ENCODE data around the gene KLHL41. TPM values are rescaled to one million over a fixed set of nuclear protein-coding genes. Genes with fewer than 3 reads are reported as not detected.
"Not testable (repeated sequence)": the region's sequence is repeated elsewhere in the genome, so short reads cannot be mapped to it uniquely, and the experiment has no call there.

KLHL41 gene
- total RNA-seq, 1 donor from 2014 or later: 2.2 TPM

DNA sequence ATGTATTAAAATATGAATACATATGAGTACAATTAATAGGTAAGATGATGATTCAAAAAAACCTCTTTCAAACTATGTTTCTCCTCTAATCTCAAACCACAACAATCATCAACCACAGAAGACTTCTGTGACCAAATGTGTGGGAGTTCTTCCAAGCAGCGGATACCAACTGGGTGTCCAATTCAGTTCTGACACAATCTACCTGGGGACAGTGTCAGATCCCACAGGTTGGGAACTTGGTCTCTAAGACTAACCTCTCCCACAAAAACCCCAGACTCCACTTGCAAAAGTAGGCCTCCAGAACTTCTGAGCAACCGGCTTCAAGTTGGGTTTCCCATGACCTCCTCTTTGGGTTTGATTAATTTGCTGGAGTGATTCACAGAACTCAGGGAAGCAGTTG is 37.3 kb downstream of the KLHL41 start:
- Mint-ChIP-seq H3K9me3 (ENCODE audit: low read depth) (no peaks in the 10 kb centered on the region), H3K27me3 (ENCODE audit: low read depth) (no peaks in the 10 kb centered on the region), H3K27ac (ENCODE audit: unreplicated experiment) (no peak overlapping the region), H3K4me1 (ENCODE audit: low read depth) (no peaks in the 10 kb centered on the region), H3K4me3 (ENCODE audit: unreplicated experiment) (no peak overlapping the region), H3K36me3 (ENCODE audit: low read depth) (peaks cover 9% of the 10 kb centered on the region)
- no peak for TF ChIP-seq CTCF (IDR thresholded peaks at IDR 0.05)
- no peak for DNase-seq (ENCODE audit: low spot score)

DNA sequence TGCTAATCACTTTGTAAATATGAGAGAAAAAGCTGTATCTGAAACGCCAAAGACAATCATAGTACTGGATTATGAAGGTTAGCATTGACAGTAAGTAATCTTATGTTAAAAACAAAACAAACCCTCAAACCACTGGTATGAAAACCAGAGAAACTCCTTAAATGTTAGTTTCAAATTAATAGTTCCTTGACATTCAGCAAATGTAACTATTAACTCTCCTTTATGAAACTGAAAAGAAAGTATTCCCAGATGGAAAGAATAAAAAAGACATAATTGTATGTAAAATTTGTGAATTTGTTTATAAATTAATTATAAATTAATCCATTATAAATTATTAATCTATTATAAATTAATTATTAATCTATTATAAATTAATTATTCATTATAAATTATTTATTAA is 51.9 kb downstream of the KLHL41 start:
- Mint-ChIP-seq H3K4me3 (ENCODE audit: unreplicated experiment) (no peak overlapping the region), H3K36me3 (ENCODE audit: low read depth) (peaks cover 5% of the 10 kb centered on the region), H3K27me3 (ENCODE audit: low read depth) (no peaks in the 10 kb centered on the region), H3K4me1 (ENCODE audit: low read depth) (no peaks in the 10 kb centered on the region), H3K9me3 (ENCODE audit: low read depth) (no peaks in the 10 kb centered on the region), H3K27ac (ENCODE audit: unreplicated experiment) (no peak overlapping the region)
- no peak for TF ChIP-seq CTCF (IDR thresholded peaks at IDR 0.05)
- DNase-seq (ENCODE audit: low spot score): no peak

DNA sequence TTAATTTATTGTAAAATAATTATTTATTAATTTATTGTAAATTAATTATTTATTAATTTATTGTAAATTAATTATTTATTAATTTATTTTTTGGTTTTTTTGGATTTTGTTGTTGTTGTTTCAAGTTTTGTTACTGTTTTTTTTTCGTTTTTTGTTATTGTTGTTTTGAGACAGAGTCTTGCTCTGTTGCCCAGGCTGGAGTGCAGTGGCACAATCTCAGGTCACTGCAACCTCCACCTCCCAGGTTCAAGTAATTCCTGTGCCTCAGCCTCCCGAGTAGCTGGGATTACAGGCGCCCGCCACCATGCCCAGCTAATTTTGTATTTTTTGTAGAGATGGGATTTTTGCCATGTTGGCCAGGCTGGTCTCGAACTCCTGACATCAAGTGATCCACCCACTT is 52.6 kb downstream of the KLHL41 start:
- H3K27ac Mint-ChIP-seq (ENCODE audit: unreplicated experiment); H3K27me3 Mint-ChIP-seq (ENCODE audit: low read depth); DNase-seq (ENCODE audit: low spot score); H3K4me3 Mint-ChIP-seq (ENCODE audit: unreplicated experiment); H3K36me3 Mint-ChIP-seq (ENCODE audit: low read depth); H3K4me1 Mint-ChIP-seq (ENCODE audit: low read depth); H3K9me3 Mint-ChIP-seq (ENCODE audit: low read depth): not testable (repeated sequence)

- Mint-ChIP-seq H3K27me3 (ENCODE audit: low read depth) (no peaks in the 10 kb centered on the region), H3K27ac (ENCODE audit: unreplicated experiment) (no peak overlapping the region), H3K4me1 (ENCODE audit: low read depth) (no peaks in the 10 kb centered on the region), H3K36me3 (ENCODE audit: low read depth) (peaks cover 5% of the 10 kb centered on the region), H3K4me3 (ENCODE audit: unreplicated experiment) (no peak overlapping the region), H3K9me3 (ENCODE audit: low read depth) (no peaks in the 10 kb centered on the region)
- TF ChIP-seq CTCF (IDR thresholded peaks at IDR 0.05): no peak
- no peak for DNase-seq (ENCODE audit: low spot score)
These were observed 53.0 kb downstream of the KLHL41 start for GRCh38 chr2:169562519-169562918.

GRCh38 chr2:169565686-169566085 is 56.2 kb downstream of the KLHL41 start:
- H3K27me3 Mint-ChIP-seq (ENCODE audit: low read depth): no peaks in the 10 kb centered on the region
- H3K9me3 Mint-ChIP-seq (ENCODE audit: low read depth): no peaks in the 10 kb centered on the region
- H3K36me3 Mint-ChIP-seq (ENCODE audit: low read depth): peaks cover 3% of the 10 kb centered on the region
- H3K4me3 Mint-ChIP-seq (ENCODE audit: unreplicated experiment): no peak overlapping the region
- DNase-seq (ENCODE audit: low spot score): no peak
- peaks cover 6% of the 10 kb centered on the region for H3K4me1 Mint-ChIP-seq (ENCODE audit: low read depth)
- no peak for TF ChIP-seq CTCF (IDR thresholded peaks at IDR 0.05)
- H3K27ac Mint-ChIP-seq (ENCODE audit: unreplicated experiment): no peak overlapping the region

DNA sequence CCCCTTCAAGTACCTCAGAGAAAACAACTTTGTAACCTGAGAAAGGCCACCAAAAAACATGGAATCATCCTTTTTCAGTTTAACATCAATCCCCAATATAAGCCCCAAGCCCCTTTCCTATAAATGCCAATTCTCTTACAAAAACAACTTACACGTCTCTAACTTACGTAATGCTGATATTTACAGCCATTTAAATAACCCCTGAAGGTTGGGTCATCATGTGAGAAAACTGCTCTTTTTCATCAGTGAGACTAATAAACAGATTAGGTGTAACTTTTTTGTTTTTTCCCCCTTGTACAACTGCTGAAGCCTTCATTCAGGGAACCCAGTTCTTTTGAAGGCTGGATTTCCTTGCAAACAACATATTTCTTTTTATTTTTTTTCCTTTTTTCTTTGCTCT is 60.4 kb downstream of the KLHL41 start:
- Mint-ChIP-seq H3K27ac (ENCODE audit: unreplicated experiment) (no peak overlapping the region), H3K4me3 (ENCODE audit: unreplicated experiment) (no peak overlapping the region), H3K27me3 (ENCODE audit: low read depth) (no peaks in the 10 kb centered on the region), H3K4me1 (ENCODE audit: low read depth) (peaks cover 15% of the 10 kb centered on the region), H3K36me3 (ENCODE audit: low read depth) (peaks cover 2% of the 10 kb centered on the region), H3K9me3 (ENCODE audit: low read depth) (no peaks in the 10 kb centered on the region)
- no peak for DNase-seq (ENCODE audit: low spot score)
- no peak for TF ChIP-seq CTCF (IDR thresholded peaks at IDR 0.05)

DNA sequence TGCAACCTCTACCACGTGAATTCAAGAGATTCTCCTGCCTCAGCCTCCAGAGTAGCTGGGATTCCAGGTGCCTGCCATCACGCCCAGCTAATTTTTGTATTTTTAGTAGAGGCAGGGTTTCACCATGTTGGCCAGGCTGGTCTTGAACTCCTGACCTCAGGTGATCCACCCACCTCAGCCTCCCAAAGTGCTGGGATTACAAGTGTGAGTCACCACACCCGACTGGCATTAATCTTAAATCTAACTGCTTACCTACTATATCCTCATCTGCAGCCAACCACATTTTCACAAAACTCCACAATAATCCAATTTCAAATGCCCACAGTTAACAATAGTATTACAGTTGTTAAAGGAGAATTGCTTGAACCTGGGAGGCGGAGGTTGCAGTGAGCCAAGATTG is 61.2 kb downstream of the KLHL41 start:
- H3K27me3 Mint-ChIP-seq (ENCODE audit: low read depth); DNase-seq (ENCODE audit: low spot score); H3K27ac Mint-ChIP-seq (ENCODE audit: unreplicated experiment); H3K9me3 Mint-ChIP-seq (ENCODE audit: low read depth); H3K36me3 Mint-ChIP-seq (ENCODE audit: low read depth); H3K4me3 Mint-ChIP-seq (ENCODE audit: unreplicated experiment): not testable (repeated sequence)
- H3K4me1 Mint-ChIP-seq (ENCODE audit: low read depth): peaks cover 15% of the 10 kb centered on the region
